HCT116 (cell line): ENCODE results near the gene CDX1. TPM values are rescaled to one million over a fixed set of nuclear protein-coding genes. Genes with fewer than 3 reads are reported as not detected.

ENCODE experiments used
- ATAC-seq: fragments of 200-7000 bp; cut with Tn5 transposase; 2 replicates; pipeline ENCODE4 v1.9.1; 2020; ENCODE audit warnings: mild to moderate bottlenecking, moderate library complexity
- BruUV-seq: library from RNA; stranded (reverse); fragments of 400-500 nt; replicated peaks from 2 replicates; lab custom pipeline; 2021; lab: Mats Ljungman, UMichigan
- CTCF ChIA-PET: fragments of 300-600 bp; sonication (Branson Sonifier 250); formaldehyde crosslinking; loops from one replicate; lab custom pipeline; 2021; ENCODE audit warnings: antibody characterized with exemption; lab: Charles Lee
- POLR2A ChIA-PET: fragments of 300-600, 350-600 bp; sonication (Branson Sonifier 250); formaldehyde crosslinking; loops from one replicate; lab custom pipeline; 2021; ENCODE audit warnings: antibody characterized with exemption; lab: Charles Lee
- RAD21 ChIA-PET, 2 experiments: fragments of 300-600 bp; sonication (Branson Sonifier 250); formaldehyde crosslinking; loops; one replicate each; lab custom pipeline; 2023; ENCODE audit warnings: low total read pairs in 2 of 2; ENCODE audit not compliant: uncharacterized antibody in 2 of 2, unreplicated experiment in 2 of 2, low non-redundant PET in 1 of 2; lab: Charles Lee
- DNase-seq: peaks from one replicate; pipeline ENCODE4 v3.0.0-alpha.2; 2010; ENCODE audit warnings: low read depth, low spot score
- H2AFZ ChIP-seq: fragments of 200-600 bp; shearing (Covaris generic), sonication (generic); 2 replicates; pipeline ENCODE4 v1.6.1; 2017; ENCODE audit warnings: low read depth, mixed run types, mixed read lengths, antibody characterized with exemption, low read length; ENCODE audit not compliant: poor library complexity, severe bottlenecking
- H3K27ac ChIP-seq: 2 replicates; pipeline ENCODE4 v1.5.1; 2012; ENCODE audit warnings: low read depth, low read length
- H3K27me3 ChIP-seq: fragments of 200-600 bp; sonication (generic); 2 replicates; pipeline ENCODE4 v1.6.1; 2016; ENCODE audit warnings: mixed run types, low read length, mixed read lengths; ENCODE audit not compliant: insufficient read depth
- H3K36me3 ChIP-seq, 2 experiments: fragments of 200-500 bp in 1 of 2; fragments of 200-600 bp in 1 of 2; sonication (Bioruptor generic) in 1 of 2; sonication (generic) in 1 of 2; 2 replicates each; pipeline versions ENCODE4 v1.5.1 to v1.6.1; 2014 to 2016; ENCODE audit warnings: low read length in 2 of 2, inconsistent platforms in 1 of 2, mixed read lengths in 1 of 2, mixed run types in 1 of 2; ENCODE audit not compliant: insufficient read depth in 2 of 2, control insufficient read depth in 1 of 2
- H3K4me1 ChIP-seq, 2 experiments: fragments of 200-600 bp in 1 of 2; sonication (generic) in 1 of 2; 2 replicates each; pipeline versions ENCODE4 v1.5.1 to v1.6.1; 2012 to 2017; ENCODE audit warnings: low read length in 2 of 2, inconsistent platforms in 1 of 2, mild to moderate bottlenecking in 1 of 2, mixed read lengths in 1 of 2, mixed run types in 1 of 2, moderate library complexity in 1 of 2; ENCODE audit not compliant: insufficient read depth in 2 of 2, control insufficient read depth in 1 of 2
- H3K4me2 ChIP-seq: fragments of 200-600 bp; sonication (generic); 2 replicates; pipeline ENCODE4 v1.6.1; 2017; ENCODE audit warnings: mixed run types, low read length, mixed read lengths
- H3K4me3 ChIP-seq, 2 experiments: fragments of 200-600 bp in 1 of 2; sonication (generic) in 1 of 2; replicated peaks in 1 of 2; 2 replicates each; pipeline ENCODE4 v1.5.1; 2011 to 2016; ENCODE audit warnings: low read length in 2 of 2, control low read depth in 1 of 2, low read depth in 1 of 2, mild to moderate bottlenecking in 1 of 2, mixed read lengths in 1 of 2, mixed run types in 1 of 2
- H3K79me2 ChIP-seq: fragments of 200-600 bp; sonication (generic); 2 replicates; pipeline ENCODE4 v1.6.1; 2017; ENCODE audit warnings: mild to moderate bottlenecking, mixed run types, low read length, moderate library complexity, mixed read lengths; ENCODE audit not compliant: insufficient read depth
- H3K9ac ChIP-seq: fragments of 200-600 bp; sonication (generic); 2 replicates; pipeline ENCODE4 v1.6.1; 2016; ENCODE audit warnings: low read length, mixed read lengths
- H3K9me2 ChIP-seq: fragments of 200-600 bp; sonication (generic), shearing (Covaris generic); 2 replicates; pipeline ENCODE4 v1.6.1; 2017; ENCODE audit warnings: mixed run types, mild to moderate bottlenecking, moderate library complexity; ENCODE audit not compliant: insufficient read depth
- H3K9me3 ChIP-seq, 2 experiments: fragments of 200-500 bp in 1 of 2; fragments of 200-600 bp in 1 of 2; sonication (Bioruptor generic) in 1 of 2; sonication (generic) in 1 of 2; 2 replicates each; pipeline ENCODE4 v1.6.1; 2014 to 2017; ENCODE audit warnings: low read length in 2 of 2, mixed read lengths in 2 of 2, inconsistent platforms in 1 of 2, low read depth in 1 of 2, mild to moderate bottlenecking in 1 of 2, mixed run types in 1 of 2, moderate library complexity in 1 of 2; ENCODE audit not compliant: control insufficient read depth in 1 of 2, insufficient read depth in 1 of 2
- H4K20me1 ChIP-seq: fragments of 200-600 bp; sonication (generic), shearing (Covaris generic); 2 replicates; pipeline ENCODE4 v1.6.1; 2017; ENCODE audit warnings: mixed run types, mild to moderate bottlenecking, moderate library complexity; ENCODE audit not compliant: insufficient read depth
- EZH2 ChIP-seq: fragments of 200-600 bp; sonication (generic); IDR thresholded peaks from 2 replicates; pipeline ENCODE4 v1.6.1; 2017; ENCODE audit warnings: antibody characterized with exemption, mixed run types
- intact Hi-C: fragments of 100-400 bp; cut with micrococcal nuclease; formaldehyde crosslinking; loops from 2 replicates; pipeline ENCODE4 v1.10.0; 2022
- total RNA-seq: library from RNA; stranded (reverse); gene quantifications from one replicate; pipeline ENCODE4 v1.2.1, GENCODE V29; 2021; ENCODE audit not compliant: unreplicated experiment
- TF ChIP-seq, protein P1 (sequence below), 3 experiments: fragments of 200-600 bp in 1 of 3; sonication (generic) in 1 of 3; IDR thresholded peaks in 2 of 3; conservative IDR thresholded peaks in 1 of 3; 2 replicates each; pipeline ENCODE4 v1.5.1; 2012 to 2017; ENCODE audit warnings: low read depth in 2 of 3, low read length in 2 of 3, antibody characterized with exemption in 1 of 3, borderline replicate concordance in 1 of 3, control low read depth in 1 of 3, mild to moderate bottlenecking in 1 of 3, mixed read lengths in 1 of 3, mixed run types in 1 of 3, moderate library complexity in 1 of 3; ENCODE audit not compliant: insufficient read depth in 1 of 3

Gene CDX1
- total RNA-seq, 1 experiment from 2014 or later, result not detected

GRCh38 chr5:150214289-150214688 lies 47.7 kb downstream of the CDX1 start:
- ATAC-seq, result no peak
- H3K9ac ChIP-seq, result no peak overlapping the region

More at GRCh38 chr5:150214289-150214688, 47.7 kb downstream of the CDX1 start:
- ChIA-PET CTCF (interaction anchor here (1.1 kb wide), 1 partner anchor 194 kb away, joined by 4 read pairs; no protein-coding TSS in a partner anchor), RAD21 (no interaction called here), POLR2A (no interaction called here)
- no TSS peak for BruUV-seq
- H3K27me3 ChIP-seq, result no peaks in the 10 kb centered on the region
- H3K9me3 ChIP-seq, result no peaks in the 10 kb centered on the region
- TF ChIP-seq, protein P1, sequence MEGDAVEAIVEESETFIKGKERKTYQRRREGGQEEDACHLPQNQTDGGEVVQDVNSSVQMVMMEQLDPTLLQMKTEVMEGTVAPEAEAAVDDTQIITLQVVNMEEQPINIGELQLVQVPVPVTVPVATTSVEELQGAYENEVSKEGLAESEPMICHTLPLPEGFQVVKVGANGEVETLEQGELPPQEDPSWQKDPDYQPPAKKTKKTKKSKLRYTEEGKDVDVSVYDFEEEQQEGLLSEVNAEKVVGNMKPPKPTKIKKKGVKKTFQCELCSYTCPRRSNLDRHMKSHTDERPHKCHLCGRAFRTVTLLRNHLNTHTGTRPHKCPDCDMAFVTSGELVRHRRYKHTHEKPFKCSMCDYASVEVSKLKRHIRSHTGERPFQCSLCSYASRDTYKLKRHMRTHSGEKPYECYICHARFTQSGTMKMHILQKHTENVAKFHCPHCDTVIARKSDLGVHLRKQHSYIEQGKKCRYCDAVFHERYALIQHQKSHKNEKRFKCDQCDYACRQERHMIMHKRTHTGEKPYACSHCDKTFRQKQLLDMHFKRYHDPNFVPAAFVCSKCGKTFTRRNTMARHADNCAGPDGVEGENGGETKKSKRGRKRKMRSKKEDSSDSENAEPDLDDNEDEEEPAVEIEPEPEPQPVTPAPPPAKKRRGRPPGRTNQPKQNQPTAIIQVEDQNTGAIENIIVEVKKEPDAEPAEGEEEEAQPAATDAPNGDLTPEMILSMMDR (IDR thresholded peaks at IDR 0.05 in 2 of 3, conservative IDR thresholded peaks at IDR 0.05 in 1 of 3; ENCODE audit: borderline replicate concordance in 1 of 3, insufficient read depth in 1 of 3, low read depth in 2 of 3, low read length in 2 of 3), result peak in 1 of 3 experiments; percentile 15; a peak in 2 of 6 replicates
- TF ChIP-seq EZH2, result no peak
- no peak overlapping the region for H3K4me2 ChIP-seq
- H2AFZ ChIP-seq, result no peak overlapping the region
- no peaks in the 10 kb centered on the region for H3K9me2 ChIP-seq
- intact Hi-C loops, result loop anchor here (10.0 kb wide), 2 partner anchors 169 to 209 kb away; partner anchors contain the start of genes HMGXB3 and TIGD6
- H4K20me1 ChIP-seq, result no peaks in the 10 kb centered on the region
- H3K36me3 ChIP-seq, result no peaks in the 10 kb centered on the region
- H3K79me2 ChIP-seq, result no peaks in the 10 kb centered on the region
- no peak for DNase-seq
- no peak overlapping the region for H3K4me3 ChIP-seq
- peaks cover 0 to 2% of the 10 kb centered on the region in 2 experiments; a peak in 1 of 4 replicates for H3K4me1 ChIP-seq
- H3K27ac ChIP-seq, result no peak overlapping the region
